Measurements from ENCODE around the gene ZC3H4.

Gene ZC3H4

DNA sequence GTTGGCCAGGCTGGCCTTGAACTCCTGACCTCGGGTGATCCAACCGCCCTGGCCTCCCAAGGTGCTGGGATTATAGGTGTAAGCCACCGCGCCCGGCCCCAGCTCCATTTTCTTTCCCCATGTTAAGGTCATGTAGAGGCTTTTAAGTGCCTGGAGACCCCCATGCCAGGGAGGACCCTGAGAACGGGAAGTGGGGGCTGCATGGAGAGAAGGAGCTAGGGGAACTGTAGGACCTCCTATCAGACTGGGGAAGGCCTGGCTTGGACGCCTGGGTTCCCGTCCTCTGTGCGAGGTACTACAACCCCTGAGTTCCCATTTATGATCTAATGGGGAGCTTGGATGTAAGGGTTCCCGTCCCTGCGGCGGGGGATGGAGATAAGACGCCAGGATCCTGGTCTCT lies 94.7 kb downstream of the ZC3H4 start:
- no peak for DNase-seq
